Smooth muscle cell (in vitro differentiated cells): ENCODE measurements around the gene ANKRD11. TPM values are rescaled to one million over a fixed set of nuclear protein-coding genes. Genes with fewer than 3 reads are reported as not detected.

Experiments used
- DNase-seq: peaks from one replicate; lab custom pipeline; 2025; ENCODE audit not compliant: unreplicated experiment; lab: John Stamatoyannopoulos, UW
- H2AFZ ChIP-seq: fragments of 200-600 bp; sonication (generic); 2 replicates; pipeline ENCODE4 v1.6.0; 2016; ENCODE audit warnings: antibody characterized with exemption, low read depth, mild to moderate bottlenecking
- H3F3A ChIP-seq: fragments of 200-600 bp; sonication (generic); 2 replicates; pipeline ENCODE4 v1.6.0; 2017; ENCODE audit warnings: antibody characterized with exemption, low read depth
- H3K27ac ChIP-seq: fragments of 200-600 bp; sonication (generic); 2 replicates; pipeline ENCODE4 v1.5.1; 2016; ENCODE audit warnings: low read depth, mild to moderate bottlenecking
- H3K27me3 ChIP-seq: fragments of 200-600 bp; sonication (generic); 2 replicates; pipeline ENCODE4 v1.6.1; 2016; ENCODE audit warnings: low read depth, mild to moderate bottlenecking
- H3K36me3 ChIP-seq: fragments of 200-600 bp; sonication (generic); 2 replicates; pipeline ENCODE4 v1.5.1; 2016; ENCODE audit warnings: low read depth
- H3K4me1 ChIP-seq: fragments of 200-600 bp; sonication (generic); 2 replicates; pipeline ENCODE4 v1.5.1; 2016; ENCODE audit warnings: low read depth
- H3K4me2 ChIP-seq: fragments of 200-600 bp; sonication (generic); 2 replicates; pipeline ENCODE4 v1.6.0; 2016; ENCODE audit warnings: mild to moderate bottlenecking
- H3K4me3 ChIP-seq: fragments of 200-600 bp; sonication (generic); 2 replicates; pipeline ENCODE4 v1.5.1; 2016; ENCODE audit warnings: mild to moderate bottlenecking
- H3K79me2 ChIP-seq: fragments of 200-600 bp; sonication (generic); 2 replicates; pipeline ENCODE4 v1.6.0; 2016; ENCODE audit warnings: low read depth, mild to moderate bottlenecking
- H3K9ac ChIP-seq: fragments of 200-600 bp; sonication (generic); 2 replicates; pipeline ENCODE4 v1.6.0; 2016; ENCODE audit warnings: low read depth
- H3K9me3 ChIP-seq: fragments of 200-600 bp; sonication (generic); replicated peaks from 2 replicates; pipeline ENCODE4 v1.5.1; 2016; ENCODE audit warnings: low read depth
- H4K20me1 ChIP-seq: fragments of 200-600 bp; sonication (generic); 2 replicates; pipeline ENCODE4 v1.6.0; 2016; ENCODE audit warnings: low read depth
- WGBS: methylation state at CpG from one replicate; pipeline ENCODE4 v1.1.7; 2016; ENCODE audit warnings: low lambda C conversion rate; 5-methylcytosine and 5-hydroxymethylcytosine counted together
- polyA plus RNA-seq: library from polyadenylated mRNA; unstranded; fragments of >200 nt; fragmentation: Nextera tagmentation; extraction: Ambion mirVana; gene quantifications from 2 replicates; pipeline ENCODE4 v1.2.1, GENCODE V29; 2016
- total RNA-seq: library from RNA; depleted of rRNA; stranded (reverse); fragments of >200 nt; gene quantifications from 2 replicates; pipeline ENCODE4 v1.2.3, GENCODE V29; 2014
- TF ChIP-seq, protein P1 (sequence below): fragments of 200-600 bp; sonication (generic); IDR thresholded peaks from 2 replicates; pipeline ENCODE4 v1.5.1; 2017; ENCODE audit warnings: borderline replicate concordance, mild to moderate bottlenecking, antibody characterized with exemption; ENCODE audit not compliant: insufficient read depth, poor library complexity, severe bottlenecking

The ANKRD11 gene
- total and polyA plus RNA-seq, 2 experiments from 2014 or later = 31.5 to 105 TPM

GRCh38 chr16:89401641-89402445 lies 88.5 kb downstream of the ANKRD11 start:
- peaks cover 93% of the 10 kb centered on the region for H3K79me2 ChIP-seq
- H3K4me2 ChIP-seq = no peak overlapping the region
- peaks cover 93% of the 10 kb centered on the region for H4K20me1 ChIP-seq
- H3K27ac ChIP-seq = no peak overlapping the region
- TF ChIP-seq, protein P1, sequence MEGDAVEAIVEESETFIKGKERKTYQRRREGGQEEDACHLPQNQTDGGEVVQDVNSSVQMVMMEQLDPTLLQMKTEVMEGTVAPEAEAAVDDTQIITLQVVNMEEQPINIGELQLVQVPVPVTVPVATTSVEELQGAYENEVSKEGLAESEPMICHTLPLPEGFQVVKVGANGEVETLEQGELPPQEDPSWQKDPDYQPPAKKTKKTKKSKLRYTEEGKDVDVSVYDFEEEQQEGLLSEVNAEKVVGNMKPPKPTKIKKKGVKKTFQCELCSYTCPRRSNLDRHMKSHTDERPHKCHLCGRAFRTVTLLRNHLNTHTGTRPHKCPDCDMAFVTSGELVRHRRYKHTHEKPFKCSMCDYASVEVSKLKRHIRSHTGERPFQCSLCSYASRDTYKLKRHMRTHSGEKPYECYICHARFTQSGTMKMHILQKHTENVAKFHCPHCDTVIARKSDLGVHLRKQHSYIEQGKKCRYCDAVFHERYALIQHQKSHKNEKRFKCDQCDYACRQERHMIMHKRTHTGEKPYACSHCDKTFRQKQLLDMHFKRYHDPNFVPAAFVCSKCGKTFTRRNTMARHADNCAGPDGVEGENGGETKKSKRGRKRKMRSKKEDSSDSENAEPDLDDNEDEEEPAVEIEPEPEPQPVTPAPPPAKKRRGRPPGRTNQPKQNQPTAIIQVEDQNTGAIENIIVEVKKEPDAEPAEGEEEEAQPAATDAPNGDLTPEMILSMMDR = no peak
- no peak overlapping the region for H3K9ac ChIP-seq
- 69% methylated on average over 22 of the region's 27 CpGs for WGBS
- H3K27me3 ChIP-seq = no peaks in the 10 kb centered on the region
- H3K9me3 ChIP-seq = no peaks in the 10 kb centered on the region
- peaks cover 4% of the 10 kb centered on the region for H3F3A ChIP-seq
- no peak overlapping the region for H2AFZ ChIP-seq
- no peaks in the 10 kb centered on the region for H3K36me3 ChIP-seq
- DNase-seq = no peak
- peaks cover 17% of the 10 kb centered on the region for H3K4me1 ChIP-seq
- H3K4me3 ChIP-seq = no peak overlapping the region

DNA sequence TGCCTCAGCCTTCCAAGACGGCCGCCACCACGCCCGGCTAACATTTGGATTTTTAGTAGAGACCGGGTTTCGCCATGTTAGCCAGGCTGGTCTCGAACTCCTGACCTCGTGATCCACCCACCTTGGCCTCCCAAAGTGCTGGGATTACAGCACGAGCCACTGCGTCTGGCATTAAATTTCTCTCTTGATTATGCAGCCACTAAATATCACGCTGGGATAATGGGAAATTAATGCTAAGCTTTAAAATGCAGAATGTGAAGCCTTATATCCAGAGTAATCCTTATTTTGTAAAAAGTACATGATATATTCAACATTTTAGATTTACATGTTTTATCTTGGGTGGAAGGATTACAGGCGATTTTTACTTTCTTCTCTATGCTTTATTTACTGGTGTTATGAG lies 89.2 kb downstream of the ANKRD11 start:
- Histone ChIP-seq H3K27me3 (no peaks in the 10 kb centered on the region), H3K4me3 (no peak overlapping the region), H3K36me3 (no peaks in the 10 kb centered on the region), H3K4me1 (peaks cover 11% of the 10 kb centered on the region), H2AFZ (no peak overlapping the region), H3K79me2 (peaks cover 93% of the 10 kb centered on the region), H3K9ac (no peak overlapping the region), H4K20me1 (peaks cover 93% of the 10 kb centered on the region), H3K9me3 (no peaks in the 10 kb centered on the region), H3F3A (no peaks in the 10 kb centered on the region), H3K27ac (no peak overlapping the region), H3K4me2 (no peak overlapping the region)
- TF ChIP-seq, protein P1 = no peak
- WGBS = 84% methylated on average over 12 of the region's 12 CpGs
- no peak for DNase-seq

DNA sequence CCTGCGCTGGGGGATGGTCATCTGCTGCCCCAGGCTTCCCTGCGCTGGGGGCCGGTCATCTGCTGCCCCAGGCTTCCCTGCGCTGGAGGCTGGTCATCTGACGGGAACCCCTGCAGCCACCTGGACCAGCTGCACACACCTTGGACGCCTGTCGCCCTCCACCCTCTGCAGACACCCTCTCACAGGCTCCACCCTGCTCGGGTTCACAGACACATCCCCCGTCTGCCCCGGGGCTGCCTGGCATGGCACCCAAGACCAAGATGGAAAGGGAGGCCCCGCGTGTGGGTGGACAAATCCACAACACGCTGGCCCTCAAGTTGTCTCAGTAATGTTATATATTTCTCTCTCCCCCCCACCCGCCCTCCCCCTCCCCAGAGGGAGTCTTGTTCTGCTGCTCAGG lies 89.6 kb downstream of the ANKRD11 start:
- H3F3A ChIP-seq = no peaks in the 10 kb centered on the region
- no peak overlapping the region for H3K4me3 ChIP-seq

More for the DNA sequence above, 89.6 kb downstream of the ANKRD11 start:
- TF ChIP-seq, protein P1 = no peak
- peaks cover 9% of the 10 kb centered on the region for H3K4me1 ChIP-seq
- H3K36me3 ChIP-seq = no peaks in the 10 kb centered on the region
- peaks cover 93% of the 10 kb centered on the region for H3K79me2 ChIP-seq
- no peak overlapping the region for H3K4me2 ChIP-seq
- WGBS = 78% methylated on average over 11 of the region's 14 CpGs
- no peaks in the 10 kb centered on the region for H3K27me3 ChIP-seq
- no peaks in the 10 kb centered on the region for H3K9me3 ChIP-seq
- H3K27ac ChIP-seq = no peak overlapping the region
- H4K20me1 ChIP-seq = peaks cover 93% of the 10 kb centered on the region
- no peak for DNase-seq
- H3K9ac ChIP-seq = no peak overlapping the region
- no peak overlapping the region for H2AFZ ChIP-seq
